BE2C (cell line): ENCODE data around the gene JAG1.

Experiments
- DNase-seq: peaks from one replicate; pipeline ENCODE4 v3.0.0-alpha.2; 2020
- H3K27me3 ChIP-seq: fragments of 250-450 bp; sonication (Bioruptor Pico); 2 replicates; pipeline ENCODE4 v1.5.1; 2020; ENCODE audit warnings: mild to moderate bottlenecking
- H3K36me3 ChIP-seq: fragments of 250-450 bp; sonication (Bioruptor Pico); 2 replicates; pipeline ENCODE4 v1.5.1; 2020; ENCODE audit warnings: mild to moderate bottlenecking
- H3K4me1 ChIP-seq: fragments of 250-450 bp; sonication (Bioruptor Pico); 2 replicates; pipeline ENCODE4 v1.5.1; 2020
- H3K4me3 ChIP-seq: 2 replicates; pipeline ENCODE4 v1.5.1; 2011; ENCODE audit warnings: low read depth, low read length
- H3K9me3 ChIP-seq: fragments of 250-450 bp; sonication (Bioruptor Pico); 2 replicates; pipeline ENCODE4 v1.5.1; 2020
- TF ChIP-seq, protein P1 (sequence below): IDR thresholded peaks from 2 replicates; pipeline ENCODE4 v1.5.1; 2012; ENCODE audit warnings: mild to moderate bottlenecking, low read depth, low read length

Gene JAG1

DNA sequence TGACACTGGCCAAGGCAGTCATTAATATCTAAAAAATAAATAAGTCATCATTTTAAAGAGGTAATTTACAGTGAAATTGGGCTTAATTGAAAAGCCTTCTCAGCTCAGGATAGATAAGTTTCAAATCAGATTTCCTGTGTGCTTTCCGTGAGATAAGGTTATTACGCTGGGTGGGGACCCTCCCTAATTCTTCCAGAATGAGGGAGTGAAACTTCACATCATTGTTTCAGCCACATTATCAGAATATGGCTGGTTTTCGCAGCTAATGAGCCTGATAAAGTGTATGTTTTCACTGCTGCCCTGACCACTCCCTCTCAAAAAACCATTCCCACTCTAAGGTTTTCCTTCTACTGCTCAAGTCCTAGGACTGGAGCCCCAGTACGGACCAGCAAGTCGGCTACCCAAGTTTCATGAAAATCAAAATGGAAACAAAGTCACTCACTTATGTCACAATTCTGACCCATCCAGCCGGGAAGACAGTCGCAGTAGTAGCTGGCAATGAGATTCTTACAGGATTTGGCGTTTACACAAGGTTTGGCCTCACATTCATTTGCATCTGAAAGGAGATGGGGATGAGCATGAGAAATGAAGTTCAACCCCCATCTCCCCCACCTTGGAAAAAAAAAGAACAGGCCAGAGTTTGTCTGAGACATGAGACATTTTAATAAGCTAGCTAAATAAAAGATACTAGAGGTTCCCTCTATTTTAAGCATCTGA is 24.6 kb downstream of the JAG1 start:
- TF ChIP-seq, protein P1, sequence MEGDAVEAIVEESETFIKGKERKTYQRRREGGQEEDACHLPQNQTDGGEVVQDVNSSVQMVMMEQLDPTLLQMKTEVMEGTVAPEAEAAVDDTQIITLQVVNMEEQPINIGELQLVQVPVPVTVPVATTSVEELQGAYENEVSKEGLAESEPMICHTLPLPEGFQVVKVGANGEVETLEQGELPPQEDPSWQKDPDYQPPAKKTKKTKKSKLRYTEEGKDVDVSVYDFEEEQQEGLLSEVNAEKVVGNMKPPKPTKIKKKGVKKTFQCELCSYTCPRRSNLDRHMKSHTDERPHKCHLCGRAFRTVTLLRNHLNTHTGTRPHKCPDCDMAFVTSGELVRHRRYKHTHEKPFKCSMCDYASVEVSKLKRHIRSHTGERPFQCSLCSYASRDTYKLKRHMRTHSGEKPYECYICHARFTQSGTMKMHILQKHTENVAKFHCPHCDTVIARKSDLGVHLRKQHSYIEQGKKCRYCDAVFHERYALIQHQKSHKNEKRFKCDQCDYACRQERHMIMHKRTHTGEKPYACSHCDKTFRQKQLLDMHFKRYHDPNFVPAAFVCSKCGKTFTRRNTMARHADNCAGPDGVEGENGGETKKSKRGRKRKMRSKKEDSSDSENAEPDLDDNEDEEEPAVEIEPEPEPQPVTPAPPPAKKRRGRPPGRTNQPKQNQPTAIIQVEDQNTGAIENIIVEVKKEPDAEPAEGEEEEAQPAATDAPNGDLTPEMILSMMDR = no peak
- DNase-seq = no peak
- Histone ChIP-seq H3K4me1 (peaks cover 25% of the 10 kb centered on the region), H3K36me3 (no peaks in the 10 kb centered on the region), H3K27me3 (no peaks in the 10 kb centered on the region), H3K4me3 (no peak overlapping the region), H3K9me3 (no peaks in the 10 kb centered on the region)

DNA sequence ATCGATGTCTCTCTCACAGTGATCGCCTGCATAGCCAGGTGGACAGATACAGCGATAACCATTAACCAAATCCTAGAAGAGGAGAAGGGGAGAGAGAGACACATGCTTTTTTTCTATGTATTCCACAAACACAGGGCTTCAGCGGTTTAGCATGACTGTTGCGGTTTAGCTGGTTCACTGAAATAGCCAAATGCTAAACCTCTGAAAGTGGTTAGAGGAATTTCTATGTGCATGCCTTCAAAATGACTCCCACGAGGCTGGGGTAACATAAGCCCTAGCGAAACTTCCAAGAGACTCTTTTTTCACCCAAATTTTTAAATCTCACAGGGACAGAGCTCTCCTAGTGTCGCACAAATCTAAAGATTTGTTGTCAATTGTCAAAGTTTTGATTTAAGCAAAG is 25.1 kb downstream of the JAG1 start:
- no peak for DNase-seq
- no peaks in the 10 kb centered on the region for H3K36me3 ChIP-seq
- TF ChIP-seq, protein P1 = no peak

DNA sequence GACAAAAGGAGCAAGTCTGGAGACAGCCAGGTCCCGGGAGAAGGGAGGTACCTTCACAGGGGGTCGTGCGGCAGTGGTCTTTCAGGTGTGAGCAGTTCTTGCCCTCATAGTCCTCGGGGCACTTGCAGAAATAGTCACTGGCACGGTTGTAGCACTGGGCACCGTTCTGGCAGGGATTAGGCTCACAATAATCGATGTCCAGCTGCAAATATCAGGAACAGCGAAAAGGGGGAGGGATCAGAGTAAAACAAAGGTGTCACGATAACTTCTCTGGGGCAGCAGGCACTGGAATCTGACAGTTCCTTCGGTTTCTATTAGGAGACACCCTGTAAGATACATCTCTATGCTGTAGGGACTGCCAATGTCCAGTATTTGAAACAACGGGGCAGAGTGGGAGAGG is 25.9 kb downstream of the JAG1 start:
- Histone ChIP-seq H3K27me3 (no peaks in the 10 kb centered on the region), H3K4me1 (peaks cover 27% of the 10 kb centered on the region), H3K4me3 (no peak overlapping the region), H3K9me3 (no peaks in the 10 kb centered on the region), H3K36me3 (no peaks in the 10 kb centered on the region)
- TF ChIP-seq, protein P1 = no peak
- DNase-seq = no peak

More for the DNA sequence above, 25.1 kb downstream of the JAG1 start:
- peaks cover 20% of the 10 kb centered on the region for H3K4me1 ChIP-seq
- H3K9me3 ChIP-seq = no peaks in the 10 kb centered on the region
- no peak overlapping the region for H3K4me3 ChIP-seq
- H3K27me3 ChIP-seq = no peaks in the 10 kb centered on the region

DNA sequence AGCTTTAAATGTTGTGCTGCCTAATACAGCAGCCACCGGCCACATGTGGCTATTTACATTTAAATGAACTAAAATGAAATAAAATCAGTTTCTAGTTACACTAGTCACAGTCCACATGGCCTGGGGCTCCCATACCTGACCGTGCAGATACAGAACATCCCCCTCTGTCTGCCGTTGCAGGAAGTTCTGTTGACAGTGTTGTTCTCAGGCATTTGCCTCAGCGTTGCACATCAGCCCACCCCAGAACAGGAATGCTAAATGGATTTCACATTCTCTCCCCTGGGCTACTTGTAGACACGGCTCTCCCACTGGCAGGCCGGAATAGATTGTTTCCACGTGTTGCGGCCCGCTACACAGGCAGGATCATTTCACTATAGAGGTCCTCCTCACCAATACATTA is 26.3 kb downstream of the JAG1 start:
- peak; percentile 58 for DNase-seq

DNA sequence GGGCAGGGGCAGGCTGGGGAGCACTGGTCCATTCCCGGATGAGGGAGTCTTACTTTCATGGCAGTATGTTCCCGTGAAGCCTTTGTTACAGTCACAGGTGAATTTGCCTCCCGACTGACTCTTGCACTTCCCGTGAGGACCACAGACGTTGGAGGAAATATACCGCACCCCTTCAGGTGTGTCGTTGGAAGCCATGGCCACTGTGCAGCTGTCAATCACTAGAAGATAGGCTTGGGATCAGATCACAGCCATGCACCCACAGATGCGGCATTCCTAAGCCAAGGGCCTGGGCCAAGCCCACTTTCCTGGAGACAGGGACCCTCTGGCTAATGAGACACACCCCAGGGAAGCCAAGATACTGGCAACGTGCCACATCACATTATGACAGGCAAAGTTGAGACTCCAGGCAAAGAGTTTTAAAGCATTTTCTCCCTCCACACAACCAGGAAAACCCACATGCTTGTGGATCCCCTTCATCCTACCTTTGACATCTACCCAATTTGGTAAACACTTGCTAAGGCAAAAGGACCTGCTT is 26.8 kb downstream of the JAG1 start:
- Histone ChIP-seq H3K4me1 (peaks cover 30% of the 10 kb centered on the region), H3K36me3 (no peaks in the 10 kb centered on the region), H3K27me3 (no peaks in the 10 kb centered on the region), H3K4me3 (no peak overlapping the region), H3K9me3 (no peaks in the 10 kb centered on the region)
- TF ChIP-seq, protein P1 = no peak
- DNase-seq = no peak

More for the DNA sequence above, 26.3 kb downstream of the JAG1 start:
- no peaks in the 10 kb centered on the region for H3K27me3 ChIP-seq
- H3K4me1 ChIP-seq = peaks cover 30% of the 10 kb centered on the region
- no peak overlapping the region for H3K4me3 ChIP-seq
- no peaks in the 10 kb centered on the region for H3K9me3 ChIP-seq
- no peaks in the 10 kb centered on the region for H3K36me3 ChIP-seq
- TF ChIP-seq, protein P1 = peak; percentile 84

DNA sequence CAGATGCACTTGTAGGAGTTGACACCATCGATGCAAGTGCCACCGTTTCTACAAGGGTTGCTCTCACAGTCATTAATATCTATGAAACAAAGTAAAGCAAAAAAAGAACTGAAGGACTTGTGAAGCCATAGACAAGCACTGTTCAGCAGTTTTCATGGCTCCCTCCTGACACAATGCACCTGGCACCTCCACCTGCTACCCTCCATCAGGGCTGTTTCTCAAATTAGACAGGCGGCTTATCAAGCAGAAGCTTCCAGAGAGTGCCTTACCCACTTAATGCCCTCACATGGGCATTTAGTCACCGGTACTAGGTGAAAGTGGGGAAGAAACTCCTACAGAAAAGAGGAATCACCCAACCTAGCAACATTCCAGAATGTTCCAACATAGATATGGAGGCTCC is 27.8 kb downstream of the JAG1 start:
- peaks cover 26% of the 10 kb centered on the region for H3K4me1 ChIP-seq
- H3K4me3 ChIP-seq = no peak overlapping the region
- no peaks in the 10 kb centered on the region for H3K36me3 ChIP-seq
- no peaks in the 10 kb centered on the region for H3K9me3 ChIP-seq
- TF ChIP-seq, protein P1 = no peak
- DNase-seq = no peak
- no peaks in the 10 kb centered on the region for H3K27me3 ChIP-seq
